Measurements from ENCODE around the gene PACC1.

DNA sequence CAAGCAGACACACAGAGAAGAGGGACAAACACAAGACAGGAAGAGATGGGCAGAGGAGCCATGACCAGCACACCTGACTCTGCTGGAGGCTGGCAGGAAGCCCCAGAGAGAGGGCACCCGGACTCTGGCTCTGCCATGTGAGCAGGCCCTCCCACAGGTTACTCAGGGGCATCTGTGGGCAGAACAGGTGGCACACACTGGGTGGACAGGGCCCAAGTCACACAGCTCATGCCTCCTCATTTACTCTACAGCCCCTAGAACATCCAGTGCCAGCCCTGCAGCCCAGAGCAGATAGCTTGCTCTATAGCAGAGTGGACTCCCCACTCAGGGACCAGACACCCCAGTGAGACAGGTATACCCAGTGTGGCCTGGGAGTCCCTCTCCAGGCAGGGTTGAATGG lies 28.7 kb downstream of the PACC1 start:
- TF ChIP-seq, protein P1, sequence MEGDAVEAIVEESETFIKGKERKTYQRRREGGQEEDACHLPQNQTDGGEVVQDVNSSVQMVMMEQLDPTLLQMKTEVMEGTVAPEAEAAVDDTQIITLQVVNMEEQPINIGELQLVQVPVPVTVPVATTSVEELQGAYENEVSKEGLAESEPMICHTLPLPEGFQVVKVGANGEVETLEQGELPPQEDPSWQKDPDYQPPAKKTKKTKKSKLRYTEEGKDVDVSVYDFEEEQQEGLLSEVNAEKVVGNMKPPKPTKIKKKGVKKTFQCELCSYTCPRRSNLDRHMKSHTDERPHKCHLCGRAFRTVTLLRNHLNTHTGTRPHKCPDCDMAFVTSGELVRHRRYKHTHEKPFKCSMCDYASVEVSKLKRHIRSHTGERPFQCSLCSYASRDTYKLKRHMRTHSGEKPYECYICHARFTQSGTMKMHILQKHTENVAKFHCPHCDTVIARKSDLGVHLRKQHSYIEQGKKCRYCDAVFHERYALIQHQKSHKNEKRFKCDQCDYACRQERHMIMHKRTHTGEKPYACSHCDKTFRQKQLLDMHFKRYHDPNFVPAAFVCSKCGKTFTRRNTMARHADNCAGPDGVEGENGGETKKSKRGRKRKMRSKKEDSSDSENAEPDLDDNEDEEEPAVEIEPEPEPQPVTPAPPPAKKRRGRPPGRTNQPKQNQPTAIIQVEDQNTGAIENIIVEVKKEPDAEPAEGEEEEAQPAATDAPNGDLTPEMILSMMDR (IDR thresholded peaks at IDR 0.05), result no peak
- TF ChIP-seq POLR2A (IDR thresholded peaks at IDR 0.05), result no peak
